ENCODE results near the gene GLRA2. TPM values are rescaled to one million over a fixed set of nuclear protein-coding genes. Genes with fewer than 3 reads are reported as not detected.

Gene GLRA2
- total RNA-seq, 1 donor from 2014 or later: not detected

DNA sequence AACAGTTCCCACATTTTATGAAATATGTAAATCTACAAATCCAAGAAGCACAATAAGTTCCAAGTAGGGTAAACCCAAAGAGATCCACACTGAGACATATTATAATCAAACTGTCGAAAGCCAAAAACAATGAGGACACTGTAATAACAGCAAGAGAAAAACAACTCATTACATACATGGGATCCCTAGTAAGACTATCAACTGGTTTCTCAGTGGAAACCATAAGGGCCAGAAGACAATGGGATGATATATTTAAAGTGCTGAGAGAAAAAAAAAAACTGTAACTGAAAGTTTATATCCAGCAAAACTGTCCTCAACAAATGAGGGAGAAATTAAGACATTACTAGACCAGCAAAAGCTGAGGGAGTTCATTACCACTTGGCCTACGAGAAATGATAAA is 34.7 kb downstream of the GLRA2 start:
- no peak for TF ChIP-seq CTCF (IDR thresholded peaks at IDR 0.05; ENCODE audit: borderline replicate concordance)
- no peaks in the 10 kb centered on the region for H3K27me3 ChIP-seq (ENCODE audit: low read depth)
- DNase-seq: no peak
- no peaks in the 10 kb centered on the region for H3K4me1 ChIP-seq
- H3K4me3 ChIP-seq: no peak overlapping the region
- no peaks in the 10 kb centered on the region for H3K36me3 ChIP-seq
- H3K9me3 ChIP-seq (replicated peaks): peaks cover 23% of the 10 kb centered on the region
- intact Hi-C loops (cut with micrococcal nuclease): no loop called here
- no peak overlapping the region for H3K27ac ChIP-seq (replicated peaks)

DNA sequence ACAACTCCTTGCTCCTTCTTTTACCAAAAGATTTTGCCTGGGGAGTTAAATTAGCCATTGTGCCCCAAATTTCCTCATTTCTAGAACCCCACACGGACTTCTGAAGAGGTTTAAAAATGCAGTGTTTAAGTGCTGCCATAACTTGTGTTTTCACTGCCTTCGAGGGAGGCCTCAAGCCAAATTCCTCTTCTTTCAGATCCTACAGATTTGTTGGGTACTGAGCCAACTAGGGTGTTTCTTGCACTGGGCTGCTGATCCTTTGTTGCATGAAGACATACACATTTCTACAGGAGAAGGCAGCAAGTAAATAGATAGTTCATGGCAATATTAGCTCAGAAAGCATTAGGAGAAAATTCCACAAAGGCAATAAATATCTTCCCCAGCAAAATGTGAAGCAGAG is 43.8 kb downstream of the GLRA2 start:
- Histone ChIP-seq H3K36me3 (no peaks in the 10 kb centered on the region), H3K9me3 (replicated peaks) (no peaks in the 10 kb centered on the region), H3K4me3 (no peak overlapping the region), H3K4me1 (no peaks in the 10 kb centered on the region), H3K27ac (replicated peaks) (no peak overlapping the region), H3K27me3 (ENCODE audit: low read depth) (no peaks in the 10 kb centered on the region)
- intact Hi-C loops (cut with micrococcal nuclease): no loop called here
- no peak for TF ChIP-seq CTCF (IDR thresholded peaks at IDR 0.05; ENCODE audit: borderline replicate concordance)
- no peak for DNase-seq

- no peak overlapping the region for H3K27ac ChIP-seq (replicated peaks)
- H3K4me3 ChIP-seq: no peak overlapping the region
- no peak for DNase-seq
- no peaks in the 10 kb centered on the region for H3K36me3 ChIP-seq
- no peaks in the 10 kb centered on the region for H3K4me1 ChIP-seq
- TF ChIP-seq CTCF (IDR thresholded peaks at IDR 0.05; ENCODE audit: borderline replicate concordance): no peak
- intact Hi-C loops (cut with micrococcal nuclease): no loop called here
- H3K9me3 ChIP-seq (replicated peaks): no peaks in the 10 kb centered on the region
- H3K27me3 ChIP-seq (ENCODE audit: low read depth): no peaks in the 10 kb centered on the region
Observed at GRCh38 chrX:14581081-14581480, 51.7 kb downstream of the GLRA2 start.

GRCh38 chrX:14584548-14584947 is 55.2 kb downstream of the GLRA2 start:
- intact Hi-C loops (cut with micrococcal nuclease): no loop called here
- H3K27ac ChIP-seq (replicated peaks): no peak overlapping the region
- no peaks in the 10 kb centered on the region for H3K4me1 ChIP-seq
- no peak for DNase-seq
- no peaks in the 10 kb centered on the region for H3K27me3 ChIP-seq (ENCODE audit: low read depth)
- TF ChIP-seq CTCF (IDR thresholded peaks at IDR 0.05; ENCODE audit: borderline replicate concordance): no peak
- no peaks in the 10 kb centered on the region for H3K36me3 ChIP-seq
- no peaks in the 10 kb centered on the region for H3K9me3 ChIP-seq (replicated peaks)
- no peak overlapping the region for H3K4me3 ChIP-seq

DNA sequence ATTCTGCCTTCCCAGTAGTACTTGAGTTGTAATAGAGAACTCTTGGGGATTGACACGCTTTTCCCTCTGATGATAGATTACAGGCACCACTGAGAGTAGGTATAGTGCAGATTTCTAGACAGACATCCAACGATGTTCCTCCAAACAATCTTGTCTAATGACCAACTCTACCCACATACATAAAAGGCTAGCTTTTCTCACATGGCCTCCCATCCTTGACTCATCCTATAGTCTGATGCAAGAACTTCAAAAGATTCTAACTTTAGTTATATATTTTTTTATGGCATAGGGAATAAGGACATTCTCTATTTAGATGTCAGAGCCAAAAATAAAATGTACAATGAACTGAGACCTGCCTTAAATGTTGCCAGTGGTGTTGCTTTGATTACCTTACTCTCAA is 60.9 kb downstream of the GLRA2 start:
- Histone ChIP-seq H3K4me1 (no peaks in the 10 kb centered on the region), H3K4me3 (no peak overlapping the region), H3K36me3 (no peaks in the 10 kb centered on the region), H3K9me3 (replicated peaks) (no peaks in the 10 kb centered on the region), H3K27me3 (ENCODE audit: low read depth) (no peaks in the 10 kb centered on the region), H3K27ac (replicated peaks) (no peak overlapping the region)
- TF ChIP-seq CTCF (IDR thresholded peaks at IDR 0.05; ENCODE audit: borderline replicate concordance): no peak
- intact Hi-C loops (cut with micrococcal nuclease): no loop called here
- DNase-seq: no peak
